Caco-2 (cell line): ENCODE measurements around the gene IQCK. TPM values are rescaled to one million over a fixed set of nuclear protein-coding genes. Genes with fewer than 3 reads are reported as not detected.

Source experiments
- BruUV-seq: library from RNA; stranded (reverse); fragments of 400-500 nt; replicated peaks from 2 replicates; lab custom pipeline; 2021; lab: Mats Ljungman, UMichigan
- CTCF ChIA-PET: fragments of 300-600 bp; sonication (Branson Sonifier 250); formaldehyde crosslinking; loops from one replicate; lab custom pipeline; 2022; ENCODE audit warnings: antibody characterized with exemption; lab: Charles Lee
- POLR2A ChIA-PET: fragments of 300-600 bp; sonication (Branson Sonifier 250); formaldehyde crosslinking; loops from one replicate; lab custom pipeline; 2022; ENCODE audit warnings: antibody characterized with exemption; lab: Charles Lee
- DNase-seq, 2 experiments: peaks; one replicate each; pipeline versions ENCODE4 v3.0.0 to v3.0.0-alpha.2; 2020 to 2022
- H3K27me3 ChIP-seq: replicated peaks from 2 replicates; pipeline ENCODE4 v1.6.0; 2011; ENCODE audit warnings: low read length; ENCODE audit not compliant: control insufficient read depth, insufficient read depth
- H3K36me3 ChIP-seq: 2 replicates; pipeline ENCODE4 v1.5.1; 2011; ENCODE audit warnings: low read length; ENCODE audit not compliant: control insufficient read depth, insufficient read depth
- H3K4me1 ChIP-seq: fragments of 250-450 bp; sonication (Bioruptor Pico); 2 replicates; pipeline ENCODE4 v1.5.1; 2020; ENCODE audit warnings: mild to moderate bottlenecking
- H3K4me3 ChIP-seq: 2 replicates; pipeline ENCODE4 v1.5.1; 2011; ENCODE audit warnings: low read depth, mild to moderate bottlenecking, control low read depth, low read length
- H3K9me3 ChIP-seq: fragments of 250-450 bp; sonication (Bioruptor Pico); 2 replicates; pipeline ENCODE4 v1.5.1; 2020; ENCODE audit warnings: mild to moderate bottlenecking, moderate library complexity
- H3K27ac Mint-ChIP-seq: one replicate; pipeline ENCODE4 v1.8.0; 2022; ENCODE audit warnings: mixed read lengths; ENCODE audit not compliant: unreplicated experiment
- H3K27me3 Mint-ChIP-seq: one replicate; pipeline ENCODE4 v1.8.0; 2022; ENCODE audit warnings: mixed read lengths; ENCODE audit not compliant: insufficient read depth, unreplicated experiment
- H3K36me3 Mint-ChIP-seq: one replicate; pipeline ENCODE4 v1.8.0; 2022; ENCODE audit warnings: mild to moderate bottlenecking, mixed read lengths; ENCODE audit not compliant: insufficient read depth, unreplicated experiment
- H3K4me1 Mint-ChIP-seq: one replicate; pipeline ENCODE4 v1.8.0; 2022; ENCODE audit warnings: low read depth, mixed read lengths; ENCODE audit not compliant: unreplicated experiment
- H3K4me3 Mint-ChIP-seq: one replicate; pipeline ENCODE4 v1.8.0; 2022; ENCODE audit warnings: mild to moderate bottlenecking, moderate library complexity, mixed read lengths; ENCODE audit not compliant: unreplicated experiment
- H3K9me3 Mint-ChIP-seq: one replicate; pipeline ENCODE4 v1.8.0; 2022; ENCODE audit warnings: mixed read lengths; ENCODE audit not compliant: unreplicated experiment
- intact Hi-C: fragments of 100-400 bp; cut with micrococcal nuclease; formaldehyde crosslinking; loops from one replicate; pipeline ENCODE4 v1.10.0; 2022; ENCODE audit not compliant: unreplicated experiment
- total RNA-seq: library from RNA; stranded (reverse); gene quantifications from 2 replicates; pipeline ENCODE4 v1.2.3, GENCODE V29; 2022
- TF ChIP-seq, protein P1 (sequence below), 2 experiments: fragments of 200-600 bp in 1 of 2; IDR thresholded peaks; 1 replicate in 1 of 2; 2 replicates in 1 of 2; pipeline versions ENCODE4 v1.5.1 to v1.8.0; 2011 to 2022; ENCODE audit warnings: antibody characterized with exemption in 1 of 2, control low read depth in 1 of 2, inconsistent platforms in 1 of 2, low read depth in 1 of 2, low read length in 1 of 2, mild to moderate bottlenecking in 1 of 2, moderate library complexity in 1 of 2; ENCODE audit not compliant: insufficient read depth in 1 of 2, severe bottlenecking in 1 of 2, unreplicated experiment in 1 of 2

Gene IQCK
- total RNA-seq, 1 experiment from 2014 or later: 2.0 TPM

DNA sequence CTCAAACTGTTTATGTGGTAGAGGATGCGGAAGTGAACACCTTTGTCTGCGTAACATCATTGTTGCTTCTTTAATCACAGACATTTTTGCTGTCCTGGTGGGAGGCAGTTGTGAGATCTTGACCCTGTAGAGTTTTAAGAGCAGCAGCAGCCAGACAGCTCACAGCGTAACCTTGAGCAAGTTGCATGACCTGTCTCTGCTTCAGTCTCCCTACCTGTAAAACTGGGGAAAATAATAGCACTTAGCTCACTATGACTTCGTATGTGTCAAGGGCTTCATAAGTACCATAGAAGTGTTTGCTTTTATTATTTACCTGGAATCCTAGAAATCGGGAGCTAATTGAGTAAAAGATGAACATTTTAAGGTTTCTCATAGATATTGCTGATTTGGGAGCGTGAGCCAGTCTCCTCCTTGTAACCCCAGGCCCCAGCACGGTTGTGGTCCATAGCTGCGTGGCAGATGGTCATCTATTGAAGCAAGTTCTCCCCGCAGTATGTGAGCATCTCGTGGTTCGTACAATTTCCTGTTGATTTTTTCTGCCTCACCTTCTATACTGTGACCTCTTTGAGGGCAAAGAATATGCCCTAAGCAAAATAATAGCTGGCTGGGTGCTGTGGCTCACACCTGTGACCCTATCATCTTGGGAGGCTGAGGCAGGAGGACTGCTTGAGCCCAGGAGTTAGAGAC lies 132.2 kb downstream of the IQCK start:
- Mint-ChIP-seq H3K4me1 (no peaks in the 10 kb centered on the region), H3K9me3 (no peaks in the 10 kb centered on the region), H3K27me3 (no peaks in the 10 kb centered on the region), H3K27ac (no peak overlapping the region), H3K4me3 (no peak overlapping the region), H3K36me3 (no peaks in the 10 kb centered on the region)
- ChIA-PET CTCF (no interaction called here), POLR2A (no interaction called here)
- no TSS peak for BruUV-seq
- Histone ChIP-seq H3K4me3 (no peak overlapping the region), H3K4me1 (no peaks in the 10 kb centered on the region), H3K27me3 (no peaks in the 10 kb centered on the region), H3K36me3 (no peaks in the 10 kb centered on the region), H3K9me3 (no peaks in the 10 kb centered on the region)
- no peak for DNase-seq
- TF ChIP-seq, protein P1, sequence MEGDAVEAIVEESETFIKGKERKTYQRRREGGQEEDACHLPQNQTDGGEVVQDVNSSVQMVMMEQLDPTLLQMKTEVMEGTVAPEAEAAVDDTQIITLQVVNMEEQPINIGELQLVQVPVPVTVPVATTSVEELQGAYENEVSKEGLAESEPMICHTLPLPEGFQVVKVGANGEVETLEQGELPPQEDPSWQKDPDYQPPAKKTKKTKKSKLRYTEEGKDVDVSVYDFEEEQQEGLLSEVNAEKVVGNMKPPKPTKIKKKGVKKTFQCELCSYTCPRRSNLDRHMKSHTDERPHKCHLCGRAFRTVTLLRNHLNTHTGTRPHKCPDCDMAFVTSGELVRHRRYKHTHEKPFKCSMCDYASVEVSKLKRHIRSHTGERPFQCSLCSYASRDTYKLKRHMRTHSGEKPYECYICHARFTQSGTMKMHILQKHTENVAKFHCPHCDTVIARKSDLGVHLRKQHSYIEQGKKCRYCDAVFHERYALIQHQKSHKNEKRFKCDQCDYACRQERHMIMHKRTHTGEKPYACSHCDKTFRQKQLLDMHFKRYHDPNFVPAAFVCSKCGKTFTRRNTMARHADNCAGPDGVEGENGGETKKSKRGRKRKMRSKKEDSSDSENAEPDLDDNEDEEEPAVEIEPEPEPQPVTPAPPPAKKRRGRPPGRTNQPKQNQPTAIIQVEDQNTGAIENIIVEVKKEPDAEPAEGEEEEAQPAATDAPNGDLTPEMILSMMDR (IDR thresholded peaks at IDR 0.05; ENCODE audit: insufficient read depth in 1 of 2, low read depth in 1 of 2, low read length in 1 of 2, severe bottlenecking in 1 of 2, unreplicated experiment in 1 of 2): no peak
- intact Hi-C loops: no loop called here

DNA sequence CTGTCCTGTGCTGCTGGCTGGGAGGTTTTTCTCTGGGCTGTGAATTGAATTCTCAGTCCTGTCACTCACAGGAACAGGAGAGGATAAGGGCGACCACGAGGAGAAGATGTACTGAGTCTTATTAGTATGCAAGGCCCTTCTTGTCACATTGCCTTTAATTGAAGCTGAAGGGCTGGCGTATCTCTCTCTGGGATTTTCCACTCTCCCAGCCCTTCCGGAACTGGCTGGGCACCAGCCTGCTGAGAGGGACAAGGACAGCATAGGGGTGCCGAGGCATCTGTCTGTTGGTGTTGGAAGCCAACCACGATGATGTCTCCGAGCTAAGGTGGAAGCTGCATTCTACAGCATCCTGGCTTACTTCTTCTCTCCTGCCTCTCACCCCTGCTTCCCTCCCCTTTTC lies 133.4 kb downstream of the IQCK start:
- Histone ChIP-seq H3K4me1 (no peaks in the 10 kb centered on the region), H3K36me3 (no peaks in the 10 kb centered on the region), H3K9me3 (no peaks in the 10 kb centered on the region), H3K4me3 (no peak overlapping the region), H3K27me3 (no peaks in the 10 kb centered on the region)
- CTCF ChIA-PET: no interaction called here
- H3K4me1 Mint-ChIP-seq: no peaks in the 10 kb centered on the region
- no peak overlapping the region for H3K27ac Mint-ChIP-seq
- POLR2A ChIA-PET: no interaction called here
- H3K27me3 Mint-ChIP-seq: no peaks in the 10 kb centered on the region
- no peaks in the 10 kb centered on the region for H3K36me3 Mint-ChIP-seq
- DNase-seq: no peak
- intact Hi-C loops: no loop called here
- BruUV-seq: no TSS peak
- TF ChIP-seq, protein P1 (IDR thresholded peaks at IDR 0.05; ENCODE audit: insufficient read depth in 1 of 2, low read depth in 1 of 2, low read length in 1 of 2, severe bottlenecking in 1 of 2, unreplicated experiment in 1 of 2): no peak
- no peaks in the 10 kb centered on the region for H3K9me3 Mint-ChIP-seq
- H3K4me3 Mint-ChIP-seq: no peak overlapping the region

DNA sequence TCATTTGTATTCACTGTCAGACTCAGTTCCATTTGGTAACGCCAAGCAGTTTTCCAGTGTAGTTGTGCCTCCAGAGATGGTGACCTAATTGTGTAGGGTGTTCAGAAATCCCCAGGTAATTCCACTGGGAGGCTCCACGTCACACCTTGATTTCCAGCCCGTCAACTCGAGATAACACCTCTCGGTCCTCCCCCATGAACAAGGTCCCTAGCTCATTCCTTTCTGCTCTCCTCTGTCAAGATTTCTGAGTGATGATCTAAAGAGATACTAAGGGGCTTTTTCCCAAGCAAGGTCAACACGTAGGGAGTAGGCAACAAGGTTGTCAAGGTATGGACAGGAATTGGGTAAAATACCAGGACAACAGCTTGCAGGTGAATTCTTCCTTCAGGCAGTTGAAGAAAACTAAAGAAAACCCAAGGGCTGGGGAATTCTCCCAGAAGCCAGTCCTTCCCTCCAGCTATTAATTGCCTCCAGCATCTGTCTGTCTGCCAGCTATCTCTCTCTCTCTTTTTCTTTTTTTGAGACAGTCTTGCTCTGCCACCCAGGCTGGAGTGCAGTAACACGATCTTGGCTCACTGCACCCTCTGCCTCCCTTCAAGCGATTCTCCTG lies 135.2 kb downstream of the IQCK start:
- H3K27ac Mint-ChIP-seq: no peak overlapping the region
- H3K36me3 ChIP-seq: no peaks in the 10 kb centered on the region
- POLR2A ChIA-PET: no interaction called here

More for the DNA sequence above, 135.2 kb downstream of the IQCK start:
- H3K9me3 Mint-ChIP-seq: no peaks in the 10 kb centered on the region
- TF ChIP-seq, protein P1 (IDR thresholded peaks at IDR 0.05; ENCODE audit: insufficient read depth in 1 of 2, low read depth in 1 of 2, low read length in 1 of 2, severe bottlenecking in 1 of 2, unreplicated experiment in 1 of 2): no peak
- H3K4me3 Mint-ChIP-seq: no peak overlapping the region
- H3K36me3 Mint-ChIP-seq: peaks cover 4% of the 10 kb centered on the region
- Histone ChIP-seq H3K4me3 (no peak overlapping the region), H3K9me3 (no peaks in the 10 kb centered on the region), H3K27me3 (no peaks in the 10 kb centered on the region), H3K4me1 (no peaks in the 10 kb centered on the region)
- CTCF ChIA-PET: no interaction called here
- no peaks in the 10 kb centered on the region for H3K27me3 Mint-ChIP-seq
- no peak for DNase-seq
- BruUV-seq: no TSS peak
- no peaks in the 10 kb centered on the region for H3K4me1 Mint-ChIP-seq
- intact Hi-C loops: no loop called here
